Activated CD4-positive, CD25-positive, alpha-beta regulatory T cell treated with anti-CD3 and anti-CD28 coated beads, Interleukin-2, amount 50 U/mL, for 24 hours (primary cell): ENCODE results near the gene SLC26A1.

Experiments used
- ATAC-seq, 2 donors: fragments of 150-1000 bp; cut with Tn5 transposase; one replicate each; pipeline ENCODE4 v1.10.0; 2021; ENCODE audit warnings: mild to moderate bottlenecking in 1 of 2, moderate library complexity in 1 of 2

Gene SLC26A1

DNA sequence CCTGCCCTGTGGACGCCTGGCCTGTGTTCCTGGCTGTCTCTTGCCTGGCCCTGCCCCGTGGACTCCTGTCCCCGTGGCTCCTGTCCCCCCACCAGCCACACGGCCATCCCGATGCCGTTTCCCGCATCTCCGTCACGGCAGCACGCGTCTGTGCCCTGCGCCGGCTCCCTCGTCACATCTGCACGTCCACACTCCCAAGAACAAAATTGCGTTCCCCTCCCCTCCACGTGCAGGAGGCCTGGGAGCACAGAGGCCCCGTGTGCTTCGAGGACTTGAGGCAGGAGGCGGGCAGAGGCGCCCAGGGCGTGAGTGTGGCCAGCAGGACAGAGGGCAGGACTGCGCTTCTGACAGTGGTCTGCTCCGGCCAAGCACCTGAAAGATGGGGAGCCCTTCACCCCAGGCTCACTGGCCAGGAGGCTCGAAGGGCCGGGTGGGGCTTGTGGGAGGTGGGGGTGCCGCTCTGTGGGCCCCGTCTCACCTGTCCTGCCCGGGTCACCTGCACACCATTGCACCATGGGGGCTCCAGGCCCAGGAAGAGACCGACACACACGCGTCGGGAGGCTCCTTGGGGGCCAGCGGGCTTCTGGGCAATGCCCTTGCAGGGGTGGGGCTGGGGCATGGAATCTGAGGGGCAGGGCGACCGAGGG lies 35.5 kb upstream of the SLC26A1 start:
- ATAC-seq, result no peak

DNA sequence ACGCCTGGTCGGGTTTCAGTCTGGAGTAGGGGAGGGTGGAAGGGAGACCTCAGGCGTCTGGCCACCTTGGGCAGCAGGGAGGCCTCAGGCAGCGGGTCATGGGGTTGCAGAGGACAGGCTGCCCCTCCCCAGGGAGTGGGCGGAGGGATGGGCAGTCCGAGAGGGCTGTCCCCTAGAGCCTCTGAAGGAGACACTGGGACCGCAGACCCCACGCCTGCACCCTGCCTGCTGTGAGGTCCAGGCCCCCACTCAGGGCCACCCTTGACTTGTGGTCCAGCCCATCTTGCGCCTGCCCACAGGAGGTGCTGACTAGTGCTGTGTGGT lies 34.7 kb upstream of the SLC26A1 start:
- ATAC-seq, result no peak

DNA sequence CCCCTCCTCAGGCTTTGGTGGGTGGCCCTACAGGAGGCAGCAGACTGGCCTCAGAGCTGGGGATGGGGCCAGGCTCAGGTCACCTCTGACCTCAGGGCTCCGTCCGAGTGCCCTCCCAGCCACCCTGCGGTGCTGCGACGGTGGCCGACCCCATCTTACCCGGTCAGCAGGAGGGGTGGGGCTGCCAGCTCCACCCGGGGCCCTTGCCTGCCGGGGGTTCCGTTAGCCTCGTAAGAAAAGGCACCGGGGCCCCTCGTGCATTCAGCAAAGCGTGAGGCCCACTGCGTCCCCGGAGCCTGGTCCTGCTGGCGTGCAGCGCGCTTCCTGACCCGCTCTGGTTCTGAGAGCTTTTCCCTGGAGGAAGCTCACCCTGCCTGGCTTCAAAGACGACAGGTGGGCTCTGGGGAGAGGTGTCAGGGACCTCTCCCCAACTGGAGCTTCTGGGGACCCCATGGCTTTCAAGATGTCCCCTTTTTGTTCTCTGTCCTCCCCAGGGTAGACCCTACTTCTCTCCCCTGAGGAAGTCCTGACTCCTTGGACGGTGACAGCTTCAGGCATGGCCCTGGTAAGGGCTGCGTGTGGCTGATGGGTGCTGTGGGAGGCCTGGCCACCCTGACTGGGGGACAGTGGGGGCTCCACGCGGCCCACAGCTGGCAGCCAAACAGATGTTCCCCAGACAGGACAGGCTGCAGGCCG lies 34.2 kb upstream of the SLC26A1 start:
- no peak for ATAC-seq

DNA sequence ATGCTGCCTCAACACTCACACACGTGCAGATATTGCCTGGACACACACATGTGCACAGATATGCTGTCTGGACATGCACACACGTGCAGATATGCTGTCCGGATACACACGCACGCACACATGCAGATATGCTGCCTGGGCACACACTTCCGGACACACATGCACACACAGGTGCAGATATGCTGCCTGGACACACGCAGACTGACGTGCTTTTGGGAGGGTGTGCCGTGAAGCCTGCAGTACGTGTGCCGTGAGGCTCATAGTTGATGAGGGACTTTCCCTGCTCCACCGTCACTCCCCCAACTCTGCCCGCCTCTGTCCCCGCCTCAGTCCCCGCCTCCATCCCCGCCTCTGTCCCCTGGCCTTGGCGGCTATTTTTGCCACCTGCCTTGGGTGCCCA lies 32.9 kb upstream of the SLC26A1 start:
- ATAC-seq, result peak; percentile 85 to 86

DNA sequence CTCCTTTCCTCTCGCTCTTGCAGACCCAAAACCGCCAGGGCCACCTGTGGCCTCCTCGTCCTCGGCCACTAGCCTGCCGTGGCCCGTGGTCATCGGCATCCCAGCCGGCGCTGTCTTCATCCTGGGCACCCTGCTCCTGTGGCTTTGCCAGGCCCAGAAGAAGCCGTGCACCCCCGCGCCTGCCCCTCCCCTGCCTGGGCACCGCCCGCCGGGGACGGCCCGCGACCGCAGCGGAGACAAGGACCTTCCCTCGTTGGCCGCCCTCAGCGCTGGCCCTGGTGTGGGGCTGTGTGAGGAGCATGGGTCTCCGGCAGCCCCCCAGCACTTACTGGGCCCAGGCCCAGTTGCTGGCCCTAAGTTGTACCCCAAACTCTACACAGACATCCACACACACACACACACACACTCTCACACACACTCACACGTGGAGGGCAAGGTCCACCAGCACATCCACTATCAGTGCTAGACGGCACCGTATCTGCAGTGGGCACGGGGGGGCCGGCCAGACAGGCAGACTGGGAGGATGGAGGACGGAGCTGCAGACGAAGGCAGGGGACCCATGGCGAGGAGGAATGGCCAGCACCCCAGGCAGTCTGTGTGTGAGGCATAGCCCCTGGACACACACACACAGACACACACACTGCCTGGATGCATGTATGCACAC lies 31.8 kb upstream of the SLC26A1 start:
- no peak for ATAC-seq

DNA sequence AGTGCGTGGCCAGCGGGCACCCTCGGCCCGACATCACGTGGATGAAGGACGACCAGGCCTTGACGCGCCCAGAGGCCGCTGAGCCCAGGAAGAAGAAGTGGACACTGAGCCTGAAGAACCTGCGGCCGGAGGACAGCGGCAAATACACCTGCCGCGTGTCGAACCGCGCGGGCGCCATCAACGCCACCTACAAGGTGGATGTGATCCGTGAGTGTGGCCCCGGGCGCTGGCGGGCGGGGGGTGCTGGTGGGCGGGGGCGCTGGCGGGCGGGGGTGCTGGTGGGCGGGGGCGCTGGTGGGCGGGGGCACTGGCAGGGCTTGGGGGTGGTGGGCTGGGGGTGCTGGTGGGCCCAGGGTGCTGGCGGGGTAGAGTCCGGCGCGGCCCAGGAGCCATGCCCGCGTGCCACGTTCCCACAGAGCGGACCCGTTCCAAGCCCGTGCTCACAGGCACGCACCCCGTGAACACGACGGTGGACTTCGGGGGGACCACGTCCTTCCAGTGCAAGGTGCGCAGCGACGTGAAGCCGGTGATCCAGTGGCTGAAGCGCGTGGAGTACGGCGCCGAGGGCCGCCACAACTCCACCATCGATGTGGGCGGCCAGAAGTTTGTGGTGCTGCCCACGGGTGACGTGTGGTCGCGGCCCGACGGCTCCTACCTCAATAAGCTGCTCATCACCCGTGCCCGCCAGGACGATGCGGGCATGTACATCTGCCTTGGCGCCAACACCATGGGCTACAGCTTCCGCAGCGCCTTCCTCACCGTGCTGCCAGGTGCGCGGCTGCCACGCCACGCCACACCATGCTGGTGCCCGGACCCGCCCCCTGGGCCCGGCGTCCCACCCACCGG lies 30.9 kb upstream of the SLC26A1 start:
- ATAC-seq, result no peak

DNA sequence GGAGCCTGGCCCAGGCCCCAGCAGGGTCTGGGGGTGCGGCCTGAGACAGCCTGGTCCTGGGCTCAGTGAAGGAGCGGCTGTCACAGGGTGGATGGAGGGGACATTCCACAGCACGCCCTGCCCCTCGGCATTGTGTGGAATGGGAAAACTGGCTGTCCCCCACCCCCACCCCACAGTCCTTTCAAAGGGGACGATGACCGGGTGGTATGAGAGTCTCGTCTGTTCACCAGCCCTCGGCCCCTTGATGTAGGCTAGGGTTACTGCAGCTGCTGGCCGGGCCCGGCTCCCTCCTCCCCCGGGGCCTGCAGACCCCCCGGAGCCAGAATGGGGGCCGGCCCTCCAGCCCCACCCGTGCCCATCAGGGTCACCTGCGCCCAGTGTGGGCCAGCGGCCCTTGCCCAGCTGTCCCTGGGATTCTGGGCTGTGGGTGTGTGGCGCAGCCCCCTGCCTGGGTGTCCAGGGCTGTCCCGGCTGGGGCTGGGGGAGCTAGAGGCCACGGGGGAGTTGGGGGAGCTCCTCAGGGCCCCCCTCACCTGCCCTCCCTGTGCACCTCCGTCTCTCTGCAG lies 30.0 kb upstream of the SLC26A1 start:
- ATAC-seq, result no peak

DNA sequence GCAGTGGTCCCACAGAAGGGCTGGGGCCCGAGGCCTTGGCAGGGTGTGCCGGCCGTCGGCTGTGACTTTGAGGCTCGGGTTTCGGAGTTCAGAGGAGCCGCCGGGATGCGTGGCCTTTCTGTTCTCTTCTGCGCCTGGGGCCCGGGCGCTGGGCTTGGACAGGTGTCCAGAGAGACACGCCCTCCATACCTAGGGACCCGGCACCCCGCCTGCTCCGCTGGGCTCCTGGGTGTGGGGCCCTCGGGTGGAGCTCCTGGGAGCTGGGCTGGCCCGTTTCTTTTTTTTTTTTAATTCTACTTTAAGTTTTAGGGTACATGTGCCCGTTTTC lies 29.5 kb upstream of the SLC26A1 start:
- ATAC-seq, result no peak

DNA sequence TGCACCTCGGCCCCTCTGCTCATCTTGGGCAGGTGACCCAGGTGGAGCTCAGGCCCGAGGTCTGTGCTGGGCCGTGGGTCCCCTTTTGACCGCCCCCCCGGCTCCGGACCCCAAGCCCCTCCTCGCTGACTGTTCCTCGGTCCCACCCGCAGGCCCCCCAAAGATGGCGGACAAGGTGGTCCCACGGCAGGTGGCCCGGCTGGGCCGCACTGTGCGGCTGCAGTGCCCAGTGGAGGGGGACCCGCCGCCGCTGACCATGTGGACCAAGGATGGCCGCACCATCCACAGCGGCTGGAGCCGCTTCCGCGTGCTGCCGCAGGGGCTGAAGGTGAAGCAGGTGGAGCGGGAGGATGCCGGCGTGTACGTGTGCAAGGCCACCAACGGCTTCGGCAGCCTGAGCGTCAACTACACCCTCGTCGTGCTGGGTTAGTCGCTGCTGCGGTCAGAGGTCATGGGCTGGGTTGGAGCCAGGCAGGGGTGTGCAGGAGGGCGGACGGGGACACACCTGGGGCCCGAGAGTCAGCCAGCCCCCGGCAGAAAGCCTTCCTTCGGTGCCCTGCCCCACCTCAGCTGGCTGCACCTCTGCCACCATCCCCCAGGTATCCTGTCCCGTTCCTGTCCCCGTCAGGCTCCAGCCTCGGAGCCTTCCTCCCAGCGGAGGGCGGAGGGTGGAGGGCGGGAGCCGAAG lies 29.0 kb upstream of the SLC26A1 start:
- no peak for ATAC-seq

DNA sequence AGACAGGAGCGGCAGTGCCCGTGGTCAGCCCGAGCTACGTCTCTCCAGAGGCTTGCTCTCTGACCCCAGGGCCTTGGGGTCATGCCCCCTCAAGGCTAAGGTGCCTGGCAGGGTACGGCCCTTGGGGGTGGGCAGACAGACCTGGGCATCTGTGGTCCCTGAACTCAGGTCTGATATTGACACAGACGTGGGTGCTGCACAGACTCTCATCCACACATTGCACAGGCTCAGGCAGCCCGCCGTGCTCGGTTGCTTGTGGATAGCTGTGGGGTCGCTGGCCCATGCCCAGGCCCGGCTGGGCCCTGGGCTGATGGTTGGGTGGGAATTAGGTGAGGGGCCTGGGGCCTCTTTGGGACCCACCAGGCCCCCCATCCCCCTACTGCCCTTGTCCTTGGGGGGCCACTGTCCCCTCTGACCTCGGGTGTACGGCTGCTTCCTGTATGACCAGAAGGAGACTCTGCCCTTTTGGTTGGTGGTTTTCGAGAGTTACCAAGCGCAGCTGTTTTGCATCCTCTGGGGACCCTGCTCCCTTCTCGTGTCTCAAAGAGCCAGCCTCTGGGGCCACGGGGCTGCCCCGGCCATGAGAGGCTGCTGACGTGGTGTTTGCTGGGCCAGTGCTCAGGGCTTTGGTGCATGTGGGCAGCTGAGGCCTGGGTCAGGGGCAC lies 28.3 kb upstream of the SLC26A1 start:
- ATAC-seq, result no peak

DNA sequence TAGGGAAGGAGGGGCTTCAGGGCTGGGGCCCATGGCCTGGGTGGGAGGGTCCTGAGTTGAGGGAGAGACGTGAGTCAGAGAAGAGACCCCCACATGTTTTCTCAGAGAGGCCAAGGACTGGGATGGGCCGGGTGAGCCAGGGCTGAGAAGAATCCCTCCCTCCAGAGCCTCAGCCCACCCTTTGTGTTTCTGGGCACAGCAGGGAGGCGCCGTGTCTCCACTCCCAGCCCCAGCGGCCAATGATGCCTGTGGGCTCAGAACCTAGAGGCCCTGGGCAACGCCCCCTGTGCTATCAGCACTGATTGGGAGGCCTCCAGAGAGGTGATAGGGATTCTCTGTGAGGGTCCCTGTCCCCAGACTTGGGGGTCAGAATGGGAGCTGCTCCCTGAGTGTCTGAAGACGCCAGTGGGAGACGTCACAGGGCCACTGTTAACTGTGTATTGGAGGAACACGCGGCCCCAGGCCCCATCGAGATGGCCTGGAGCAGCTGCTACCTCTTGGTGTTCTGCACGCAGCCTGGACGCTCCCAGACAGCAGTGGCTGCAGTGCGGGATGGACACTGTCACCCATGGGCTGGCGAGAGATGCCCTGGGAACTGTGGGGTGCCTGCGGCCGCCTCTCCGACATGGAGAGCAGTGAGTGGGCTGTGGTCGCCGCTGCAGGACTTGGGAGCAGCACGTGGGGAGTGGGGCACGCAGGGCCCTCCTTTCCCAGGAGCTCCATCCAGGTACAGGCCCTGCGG lies 26.7 kb upstream of the SLC26A1 start:
- no peak for ATAC-seq

DNA sequence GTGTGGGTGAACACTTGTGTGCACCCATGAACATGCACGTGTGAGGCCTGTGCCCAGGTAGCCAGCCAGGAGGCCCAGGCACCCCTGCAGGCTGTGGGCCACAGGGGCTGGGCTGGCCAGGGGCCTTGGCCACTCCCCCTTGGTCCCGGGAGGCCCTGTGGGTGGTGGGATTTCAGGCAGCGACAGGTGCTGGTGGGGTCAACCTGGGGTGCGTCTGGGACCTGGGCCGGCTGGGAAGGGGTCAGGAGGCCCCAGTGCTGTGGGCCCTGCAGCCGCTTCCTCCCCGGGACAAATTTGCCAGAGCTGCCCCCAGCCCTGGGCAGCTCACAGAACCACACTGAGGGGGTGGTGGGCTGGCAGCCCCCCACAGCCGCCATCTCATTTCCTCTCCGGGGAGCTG lies 26.1 kb upstream of the SLC26A1 start:
- no peak for ATAC-seq

DNA sequence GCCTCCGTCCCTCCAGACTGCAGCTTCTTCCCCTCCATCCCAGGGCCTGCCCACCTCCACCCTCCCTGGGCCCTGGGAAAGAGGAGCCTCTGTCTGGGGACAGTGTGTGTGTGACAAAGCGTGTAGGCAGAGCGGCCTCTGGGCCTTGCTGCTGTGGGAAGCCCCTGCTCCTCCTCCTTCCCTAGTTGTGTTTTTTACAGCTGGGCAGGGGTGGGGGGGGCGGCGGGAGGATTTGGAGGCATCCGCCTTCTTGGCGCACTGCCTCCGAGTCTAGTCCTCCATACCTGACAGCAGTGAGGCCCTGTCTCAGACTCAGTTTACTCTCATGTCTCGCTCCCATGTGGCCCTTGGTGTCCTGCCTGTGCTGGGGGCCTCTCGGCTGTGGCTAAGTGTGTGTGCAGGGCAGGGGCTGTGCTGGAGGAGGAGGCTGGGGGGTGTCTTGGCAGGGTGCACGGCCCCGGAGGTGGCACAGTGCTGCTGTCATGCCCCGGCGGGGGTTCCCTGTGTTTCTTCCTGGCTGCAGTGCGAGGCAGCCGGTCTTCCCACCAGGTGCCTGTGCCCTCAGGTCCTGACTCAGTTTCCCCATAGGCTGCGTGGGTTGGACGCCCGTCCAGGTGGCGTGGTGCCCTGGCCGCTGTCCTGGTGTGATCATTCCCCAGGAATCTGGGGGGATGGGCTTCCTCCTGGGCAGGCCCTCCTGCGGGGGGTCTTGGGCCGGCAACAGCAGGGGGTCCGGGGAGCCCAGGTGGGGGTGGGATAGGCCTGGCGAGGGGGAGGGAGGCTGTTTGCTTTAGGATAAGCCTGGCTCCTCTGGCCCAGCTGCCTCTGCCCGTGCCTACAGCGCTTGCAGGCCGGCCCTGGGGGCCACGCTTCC lies 25.2 kb upstream of the SLC26A1 start:
- ATAC-seq, result no peak

DNA sequence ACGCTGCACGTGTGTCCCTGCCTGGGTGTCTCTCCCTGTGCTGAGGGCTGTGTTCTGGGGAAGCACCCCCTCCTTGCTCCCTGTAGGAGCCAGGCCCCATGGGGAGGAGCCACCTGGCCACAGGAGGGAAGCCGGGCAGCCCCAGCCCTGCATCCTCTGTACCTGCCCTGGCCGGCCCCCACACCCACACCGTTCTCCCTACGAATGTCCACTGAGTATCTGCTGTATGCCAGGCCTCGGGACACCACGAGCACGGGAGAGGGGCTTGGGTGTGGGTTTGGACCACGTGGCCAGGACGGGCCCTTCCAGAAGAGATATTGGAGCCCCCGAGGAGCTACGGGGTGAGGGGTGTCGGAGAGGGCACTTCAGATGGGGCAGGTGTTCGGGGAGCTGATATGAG lies 24.5 kb upstream of the SLC26A1 start:
- no peak for ATAC-seq

DNA sequence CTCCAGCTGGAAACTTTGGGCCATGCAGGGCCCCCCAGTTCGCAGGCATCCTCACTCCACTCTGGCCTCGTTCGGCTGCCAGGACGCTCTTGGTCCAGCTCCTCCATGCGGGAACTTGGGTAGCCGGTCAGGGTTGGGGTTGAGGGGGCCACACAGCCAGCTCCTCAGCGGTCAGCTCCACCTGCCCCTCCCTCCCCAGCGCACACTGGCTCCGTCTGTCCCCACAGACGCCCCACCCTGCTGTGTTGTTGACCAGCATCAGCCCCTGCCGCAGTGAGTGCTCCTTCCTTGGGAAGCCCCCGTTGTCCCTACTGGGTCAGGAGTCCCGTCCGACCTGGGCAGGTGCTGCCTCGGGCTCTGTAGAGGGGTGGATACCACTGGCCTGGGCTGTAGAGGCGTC lies 24.0 kb upstream of the SLC26A1 start:
- no peak for ATAC-seq

DNA sequence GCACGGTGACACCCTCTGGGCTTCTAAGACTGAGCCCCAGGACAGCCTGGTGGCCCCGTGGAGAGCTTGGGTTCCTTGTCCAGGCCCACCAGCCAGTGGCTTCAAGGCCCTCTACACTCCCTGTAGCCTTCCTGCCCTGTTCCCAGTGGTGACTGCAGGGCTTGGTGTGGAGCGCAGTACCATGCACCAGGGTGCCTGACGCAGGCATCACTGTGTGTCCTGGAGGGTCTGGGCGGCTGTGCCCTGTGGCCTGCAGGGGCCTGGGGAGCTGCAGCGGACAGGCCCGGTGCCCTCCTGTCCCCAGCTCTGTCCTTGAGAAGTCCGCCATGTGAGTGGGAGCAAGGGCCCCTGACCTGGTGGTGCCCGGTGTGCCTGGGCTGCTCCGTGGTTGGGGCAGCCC lies 22.5 kb upstream of the SLC26A1 start:
- no peak for ATAC-seq

DNA sequence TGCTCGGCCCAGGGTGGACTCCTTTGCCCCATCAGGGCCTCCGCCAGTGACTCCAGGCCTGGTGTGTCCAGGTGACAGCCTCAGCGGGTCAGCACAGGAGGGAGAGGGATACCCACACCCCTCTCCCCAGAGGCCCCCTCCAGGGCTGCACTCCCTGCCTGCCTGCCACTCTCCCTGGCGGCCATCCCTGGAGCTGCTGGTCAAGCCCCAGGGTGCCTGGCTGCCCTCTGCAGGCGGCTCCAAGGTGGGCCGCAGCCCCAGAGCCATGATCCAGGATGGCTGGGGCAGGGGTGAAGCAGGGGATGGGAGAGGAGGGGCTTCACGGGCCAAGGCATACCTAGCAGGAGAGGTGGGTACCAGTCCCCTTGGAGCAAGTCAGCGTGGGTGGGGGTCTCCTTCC lies 22.0 kb upstream of the SLC26A1 start:
- no peak for ATAC-seq

DNA sequence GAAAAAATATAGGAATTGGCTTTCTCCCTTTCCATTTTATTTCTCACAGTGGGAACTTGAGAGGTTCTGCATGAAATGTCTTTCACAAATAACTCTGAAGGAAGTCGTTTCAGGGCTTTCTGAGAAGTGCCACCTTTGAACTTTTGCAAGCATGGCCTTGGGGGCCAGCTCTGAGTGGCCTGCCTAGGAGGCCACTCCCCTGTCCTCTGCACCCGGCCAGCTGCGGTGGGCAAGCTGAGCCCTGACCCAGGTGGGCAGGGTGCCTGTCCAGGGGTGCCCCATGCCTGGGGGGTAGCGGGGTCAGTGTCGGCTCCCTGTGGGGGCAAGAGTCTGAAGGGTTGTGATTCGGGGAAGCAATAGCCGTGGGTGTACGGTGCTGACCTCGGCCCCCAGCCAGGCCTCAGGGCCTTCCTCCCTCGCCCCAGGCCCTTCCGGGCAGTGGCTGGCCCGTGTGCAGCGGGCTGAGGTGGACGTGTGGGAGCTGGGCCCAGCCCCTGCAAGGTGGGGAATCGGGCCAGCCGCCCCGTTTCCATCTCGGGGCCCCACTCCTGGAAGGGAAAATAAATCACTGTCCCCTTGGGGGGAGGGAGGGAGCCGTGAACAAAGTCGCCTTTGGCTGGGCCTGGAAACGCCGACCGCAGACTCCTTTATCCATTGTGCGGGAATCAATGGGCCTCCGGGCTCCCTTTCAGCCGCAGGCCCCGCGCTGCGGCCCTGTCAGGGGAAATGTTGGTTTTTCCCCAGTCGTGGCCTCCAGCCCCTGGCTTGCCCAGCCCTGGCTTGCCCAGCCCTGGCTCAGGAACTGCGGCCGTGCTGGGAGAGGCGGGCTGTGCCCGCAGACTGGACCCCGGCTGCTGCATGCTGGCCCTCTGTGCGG lies 21.3 kb upstream of the SLC26A1 start:
- no peak for ATAC-seq
